DMS153 treated with DMSO at 0.1 percent for 48 hours (cell line): ENCODE measurements around the gene FOXP1.

Experiments used
- DNase-seq: peaks from one replicate; lab custom pipeline; 2025; ENCODE audit not compliant: unreplicated experiment; lab: John Stamatoyannopoulos, UW

Gene FOXP1

GRCh38 chr3:71247958-71248335 lies 335.6 kb downstream of the FOXP1 start:
- no peak for DNase-seq

DNA sequence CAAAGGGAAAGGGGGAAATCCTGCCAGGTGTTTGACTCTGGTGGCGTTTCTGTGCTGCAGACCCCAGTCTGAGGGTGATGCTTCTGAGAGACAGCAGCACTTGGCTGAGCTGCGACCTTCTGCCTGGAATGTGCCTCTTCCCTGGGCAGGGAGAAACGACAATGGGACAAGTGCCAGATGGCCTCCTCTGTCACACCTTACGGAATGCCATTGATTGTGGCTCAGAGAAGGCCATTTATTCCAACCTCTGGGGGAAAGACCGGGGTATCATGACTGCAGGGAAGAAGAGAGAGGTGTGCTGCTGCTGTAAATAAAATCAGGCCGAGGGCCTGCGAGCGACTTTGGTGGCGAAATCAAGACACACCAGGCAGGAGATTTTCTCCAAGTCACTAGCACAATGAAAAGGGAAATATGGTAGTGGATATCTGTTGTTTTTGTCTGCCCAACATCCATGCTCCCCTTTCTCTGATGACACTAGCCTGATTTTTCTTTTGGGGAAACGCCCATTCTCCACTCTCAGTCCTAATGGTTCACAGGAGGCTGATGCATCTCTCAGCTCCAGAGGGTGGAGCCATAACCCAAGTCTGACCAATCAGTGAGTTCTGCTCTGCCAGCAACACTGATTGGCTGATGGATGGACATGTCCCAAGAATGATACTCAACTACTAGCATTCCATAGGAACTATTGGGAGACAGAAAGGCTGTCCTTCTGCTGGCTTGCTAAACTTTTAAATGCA lies 336.1 kb downstream of the FOXP1 start:
- DNase-seq, result no peak

DNA sequence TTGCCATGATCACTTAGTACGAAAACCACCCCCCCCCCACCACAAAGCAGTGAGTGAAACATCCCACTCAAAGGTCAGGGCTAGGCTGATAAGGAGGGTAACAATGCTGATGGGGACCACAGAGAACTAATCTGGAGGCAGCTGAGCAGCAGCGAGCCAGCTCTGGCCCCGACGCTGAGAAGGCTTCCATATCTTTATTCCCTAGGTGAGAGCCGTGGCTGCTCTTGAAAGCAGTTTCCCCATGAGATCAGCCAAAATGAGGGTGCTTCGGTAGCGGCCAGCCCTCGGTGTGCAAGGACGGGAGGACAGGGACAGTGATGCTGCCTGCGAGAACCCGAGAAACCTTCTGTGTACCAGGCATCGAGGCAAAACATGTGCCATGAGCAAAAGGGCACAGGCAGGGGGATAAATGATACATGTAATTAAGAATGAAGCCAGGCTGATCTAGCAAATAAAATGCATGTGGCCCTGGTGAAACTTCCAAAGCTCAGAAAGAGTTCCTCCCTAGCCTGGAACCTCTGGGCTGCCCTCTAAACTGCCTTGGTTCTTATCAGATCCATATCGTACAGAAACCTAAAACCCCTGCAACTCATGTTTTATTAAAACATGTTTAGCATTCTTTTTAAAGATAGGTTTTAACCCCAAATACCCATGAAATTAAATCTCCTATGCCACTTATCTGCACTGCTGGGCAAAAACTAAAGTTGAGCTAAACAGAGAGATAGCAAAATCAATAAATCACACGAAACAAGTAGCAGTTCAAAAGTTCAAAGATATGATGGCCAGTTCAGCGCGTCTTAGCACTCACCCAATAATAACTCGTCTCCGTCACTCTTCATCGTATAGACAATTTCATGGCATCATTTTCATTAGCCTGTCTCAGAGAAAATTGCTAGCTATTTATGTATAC lies 337.3 kb downstream of the FOXP1 start:
- no peak for DNase-seq

GRCh38 chr3:71244826-71245488 lies 338.6 kb downstream of the FOXP1 start:
- DNase-seq, result no peak

GRCh38 chr3:71244153-71244825 lies 339.2 kb downstream of the FOXP1 start:
- no peak for DNase-seq

GRCh38 chr3:71243229-71243628 lies 340.3 kb downstream of the FOXP1 start:
- DNase-seq, result no peak

DNA sequence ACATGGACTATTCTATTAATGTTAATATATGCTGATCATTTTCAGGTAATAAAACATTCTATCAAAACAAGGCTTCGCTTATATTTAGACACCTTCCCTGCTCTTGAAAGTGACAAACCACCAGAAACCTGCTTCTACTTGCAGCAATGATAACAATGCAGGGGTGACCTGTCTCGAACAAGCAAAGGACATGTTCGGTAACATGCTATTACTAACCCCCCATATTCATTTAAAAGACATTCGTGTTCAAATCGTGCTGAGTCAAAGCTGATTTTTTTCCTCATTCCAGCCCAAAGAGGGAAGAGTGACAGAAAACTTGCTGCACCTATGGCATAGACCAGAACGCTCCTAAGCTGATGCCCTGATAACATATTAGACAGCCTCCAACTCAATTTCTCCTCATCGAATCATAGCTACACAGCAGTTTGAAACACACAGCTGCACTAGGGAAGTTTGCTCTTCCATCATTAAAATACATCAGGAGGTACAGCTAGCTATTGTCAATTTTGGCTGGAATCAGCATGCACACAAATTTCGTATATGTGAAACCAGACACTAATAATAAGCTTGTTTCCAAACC lies 341.5 kb downstream of the FOXP1 start:
- no peak for DNase-seq

- no peak for DNase-seq
Measured at GRCh38 chr3:71241246-71241901, 342.2 kb downstream of the FOXP1 start.

GRCh38 chr3:71240034-71240433 lies 343.5 kb downstream of the FOXP1 start:
- DNase-seq, result no peak

DNA sequence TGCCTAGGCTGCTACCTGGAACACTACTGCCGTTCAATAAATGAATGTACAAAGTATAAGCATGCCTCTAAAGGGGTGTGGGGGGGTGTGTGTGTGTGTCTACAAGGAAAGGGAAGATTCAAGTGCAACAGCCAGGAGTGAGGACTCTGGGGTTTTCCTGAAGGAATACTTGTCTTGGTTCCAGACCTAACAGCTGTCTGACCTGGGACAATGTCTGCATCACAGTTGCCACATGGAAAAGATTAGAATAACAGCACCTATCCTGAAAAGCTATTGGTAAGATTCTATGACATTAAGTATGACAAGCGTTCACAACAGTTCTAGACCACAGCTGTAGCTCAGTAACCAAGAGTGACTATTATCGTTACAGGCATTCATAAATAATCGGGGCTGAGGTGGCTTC lies 345.2 kb downstream of the FOXP1 start:
- DNase-seq, result no peak

DNA sequence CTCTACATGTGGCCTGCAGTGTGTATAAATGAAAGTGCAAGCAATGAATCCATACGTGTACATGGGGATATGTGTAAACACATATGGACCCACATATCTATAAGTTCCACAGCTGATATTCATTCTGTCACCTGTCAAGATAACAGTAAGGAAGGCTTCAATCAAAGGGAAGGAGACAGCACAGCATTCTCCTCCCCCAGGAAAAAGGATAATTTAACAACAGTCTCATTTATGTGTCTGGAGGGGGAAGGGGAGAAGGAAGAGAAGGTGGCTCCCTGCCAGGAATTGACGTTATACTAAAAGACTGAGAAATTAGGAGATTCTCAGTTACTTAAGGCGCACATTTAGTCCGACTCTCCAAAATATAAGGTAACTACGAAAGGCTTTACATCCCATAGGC lies 345.9 kb downstream of the FOXP1 start:
- DNase-seq, result no peak

- DNase-seq, result no peak
Measured at GRCh38 chr3:71235846-71236245, 347.7 kb downstream of the FOXP1 start.

DNA sequence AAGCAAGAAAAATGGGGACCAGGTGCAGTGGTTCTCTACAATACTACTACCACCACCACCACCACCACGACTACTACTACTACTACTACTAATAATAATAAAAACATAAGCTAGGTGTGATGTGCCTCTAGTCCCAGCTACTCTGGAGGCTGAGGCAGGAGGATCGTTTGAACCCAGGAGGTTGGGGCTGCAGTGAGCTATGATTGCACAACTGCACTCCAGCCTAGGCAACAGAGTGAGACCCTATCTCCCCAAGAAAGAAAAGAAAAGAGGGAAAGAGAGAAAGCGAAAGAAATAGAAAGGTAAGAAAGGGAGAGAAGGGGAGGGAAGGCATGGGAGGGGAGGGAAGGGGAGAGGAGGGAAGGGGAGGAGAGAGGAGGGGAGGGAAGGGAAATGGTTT lies 350.6 kb downstream of the FOXP1 start:
- no peak for DNase-seq

DNA sequence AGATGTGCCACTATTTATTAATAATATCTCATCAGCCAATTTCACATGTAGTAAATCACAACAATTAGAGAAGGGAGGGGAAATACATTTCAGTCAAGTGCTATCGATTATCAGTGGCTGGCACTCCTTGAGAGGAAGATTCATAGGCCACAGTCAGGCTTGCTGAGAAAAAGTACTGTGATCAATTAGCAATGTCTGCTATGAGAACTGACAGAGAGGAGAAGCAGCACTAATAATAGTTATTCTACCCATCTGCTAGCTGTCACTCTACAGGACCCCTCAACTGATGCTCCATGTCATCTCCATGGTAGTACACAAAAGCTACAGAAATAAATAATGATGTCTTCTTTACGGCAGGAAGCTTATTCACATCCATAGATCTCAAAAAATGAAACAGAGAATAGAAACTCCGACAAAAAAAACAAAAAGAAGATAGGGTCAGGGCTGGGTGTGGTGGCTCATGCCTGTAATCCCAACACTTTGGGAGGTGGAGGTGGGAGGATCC lies 351.3 kb downstream of the FOXP1 start:
- no peak for DNase-seq

GRCh38 chr3:71231680-71232079 lies 351.8 kb downstream of the FOXP1 start:
- no peak for DNase-seq

DNA sequence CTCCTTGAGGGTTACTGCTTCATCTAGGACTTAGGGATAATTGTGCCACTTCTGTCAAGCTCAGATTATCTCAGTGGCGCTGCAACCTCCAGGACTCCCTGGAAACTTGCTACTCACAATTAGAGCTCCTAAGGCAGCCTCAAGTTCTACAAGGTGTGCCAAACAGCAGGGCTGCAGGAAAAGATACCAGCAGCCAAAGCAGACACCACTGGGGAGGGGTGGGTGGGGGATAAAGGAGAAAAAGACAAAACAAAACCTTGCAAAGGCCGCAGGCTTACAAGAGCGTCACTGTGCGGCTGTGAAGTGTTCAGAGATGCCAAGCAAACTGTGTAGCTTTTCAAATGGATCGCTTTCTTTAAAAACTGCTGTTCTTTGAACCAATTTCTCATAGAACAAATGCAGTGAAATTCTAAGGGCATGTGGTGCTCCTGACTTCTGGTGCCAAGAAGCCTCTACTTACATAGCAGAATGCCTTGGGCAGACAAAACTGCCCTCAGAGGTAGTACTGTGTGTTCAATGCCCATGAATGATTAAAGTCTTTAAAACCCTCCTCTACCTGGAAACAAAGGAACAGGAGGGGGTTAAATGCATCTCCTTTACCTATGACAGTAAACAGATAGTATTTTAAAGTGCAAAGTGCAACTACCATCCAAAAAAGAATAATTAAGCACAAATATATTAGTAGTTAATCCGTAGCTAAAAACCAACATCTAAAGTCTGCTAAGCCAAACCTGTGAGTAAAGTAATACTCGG lies 353.4 kb downstream of the FOXP1 start:
- no peak for DNase-seq

GRCh38 chr3:71228156-71228866 lies 355.2 kb downstream of the FOXP1 start:
- DNase-seq, result no peak

- no peak for DNase-seq
Measured at GRCh38 chr3:71227270-71227661, 356.3 kb downstream of the FOXP1 start.
